Astrocyte of the spinal cord (primary cell): ENCODE results near the gene LCP2.
A peak's percentile ranks its signal among the peaks of the same experiment; 100 is the strongest.

Source experiments
- DNase-seq: peaks from one replicate; pipeline ENCODE4 v3.0.0; 2011; ENCODE audit warnings: low read depth, low spot score
- H3K4me3 ChIP-seq: 2 replicates; pipeline ENCODE4 v1.5.1; 2011; ENCODE audit warnings: low read depth, mild to moderate bottlenecking, low read length, moderate library complexity
- in situ Hi-C: cut with HindIII; loops from 2 replicates; pipeline ENCODE4 v1.10.0; 2017; ENCODE audit warnings: low sequenced_read_pairs
- TF ChIP-seq, protein P1 (sequence below): IDR thresholded peaks from 2 replicates; pipeline ENCODE4 v1.5.1; 2012; ENCODE audit warnings: low read depth, mild to moderate bottlenecking, low read length, inconsistent platforms

LCP2 gene

GRCh38 chr5:170273968-170274710, 23.4 kb downstream of the LCP2 start:
- no peak for DNase-seq
- in situ Hi-C loops = no loop called here
- TF ChIP-seq, protein P1, sequence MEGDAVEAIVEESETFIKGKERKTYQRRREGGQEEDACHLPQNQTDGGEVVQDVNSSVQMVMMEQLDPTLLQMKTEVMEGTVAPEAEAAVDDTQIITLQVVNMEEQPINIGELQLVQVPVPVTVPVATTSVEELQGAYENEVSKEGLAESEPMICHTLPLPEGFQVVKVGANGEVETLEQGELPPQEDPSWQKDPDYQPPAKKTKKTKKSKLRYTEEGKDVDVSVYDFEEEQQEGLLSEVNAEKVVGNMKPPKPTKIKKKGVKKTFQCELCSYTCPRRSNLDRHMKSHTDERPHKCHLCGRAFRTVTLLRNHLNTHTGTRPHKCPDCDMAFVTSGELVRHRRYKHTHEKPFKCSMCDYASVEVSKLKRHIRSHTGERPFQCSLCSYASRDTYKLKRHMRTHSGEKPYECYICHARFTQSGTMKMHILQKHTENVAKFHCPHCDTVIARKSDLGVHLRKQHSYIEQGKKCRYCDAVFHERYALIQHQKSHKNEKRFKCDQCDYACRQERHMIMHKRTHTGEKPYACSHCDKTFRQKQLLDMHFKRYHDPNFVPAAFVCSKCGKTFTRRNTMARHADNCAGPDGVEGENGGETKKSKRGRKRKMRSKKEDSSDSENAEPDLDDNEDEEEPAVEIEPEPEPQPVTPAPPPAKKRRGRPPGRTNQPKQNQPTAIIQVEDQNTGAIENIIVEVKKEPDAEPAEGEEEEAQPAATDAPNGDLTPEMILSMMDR = no peak
- no peak overlapping the region for H3K4me3 ChIP-seq

DNA sequence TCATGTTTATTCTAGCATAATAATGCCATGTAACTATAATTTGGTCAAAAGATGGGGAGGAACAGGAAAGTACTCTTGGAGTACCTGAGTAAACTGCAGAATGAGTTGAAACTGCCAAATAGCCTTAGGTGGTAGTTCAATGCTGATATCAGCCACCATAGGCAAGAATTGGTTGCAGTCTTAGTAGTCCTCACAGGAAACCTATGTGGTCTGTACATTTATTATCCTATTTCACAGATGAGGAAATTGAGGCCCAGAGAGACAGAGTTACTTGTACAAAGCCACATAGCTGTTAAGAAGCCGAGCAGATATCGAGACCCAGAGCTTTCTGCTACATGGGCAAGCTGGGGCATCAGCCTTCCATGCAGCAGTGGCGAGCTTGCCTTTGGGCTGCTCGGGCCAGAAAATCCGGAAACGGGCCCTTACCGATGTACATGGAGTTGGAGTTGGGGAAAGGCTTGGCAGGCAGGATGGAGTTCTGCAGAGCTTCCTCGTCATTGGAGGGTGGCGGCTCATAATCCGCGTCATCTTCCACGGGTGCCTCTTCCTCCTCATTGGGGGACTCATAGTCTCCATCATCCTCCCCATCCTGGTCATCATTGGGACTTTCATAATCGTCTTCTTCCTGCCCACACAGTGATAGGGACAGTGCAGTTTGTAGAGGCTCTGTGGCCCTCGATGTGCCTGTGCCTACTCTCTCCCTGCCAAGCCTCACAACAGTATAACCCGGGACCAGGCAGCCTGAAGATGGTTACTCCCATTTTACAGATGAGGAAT, 27.1 kb downstream of the LCP2 start:
- in situ Hi-C loops = no loop called here
- no peak for DNase-seq
- TF ChIP-seq, protein P1 = no peak
- H3K4me3 ChIP-seq = no peak overlapping the region

GRCh38 chr5:170269579-170269978, 28.0 kb downstream of the LCP2 start:
- H3K4me3 ChIP-seq = no peak overlapping the region
- TF ChIP-seq, protein P1 = no peak
- in situ Hi-C loops = no loop called here
- no peak for DNase-seq

DNA sequence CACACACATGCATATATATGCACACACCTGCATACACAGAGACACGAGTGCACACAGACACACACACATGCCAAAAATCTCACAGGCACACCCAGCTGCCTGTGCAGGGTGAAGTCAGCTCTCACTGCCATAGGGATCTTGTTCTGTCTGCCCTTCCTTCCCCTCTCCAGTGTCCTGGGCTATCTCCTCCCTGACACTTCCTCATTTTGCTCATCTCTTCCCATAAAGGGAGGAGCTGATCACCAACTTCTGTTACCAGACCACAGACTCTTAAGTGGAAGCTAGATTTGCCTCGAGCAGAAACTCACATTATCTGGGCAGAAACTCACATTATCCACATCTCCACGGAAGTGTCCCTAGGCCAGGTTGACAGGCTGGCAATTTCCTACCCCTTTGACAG, 28.7 kb downstream of the LCP2 start:
- in situ Hi-C loops = no loop called here
- no peak overlapping the region for H3K4me3 ChIP-seq
- no peak for DNase-seq
- TF ChIP-seq, protein P1 = no peak

DNA sequence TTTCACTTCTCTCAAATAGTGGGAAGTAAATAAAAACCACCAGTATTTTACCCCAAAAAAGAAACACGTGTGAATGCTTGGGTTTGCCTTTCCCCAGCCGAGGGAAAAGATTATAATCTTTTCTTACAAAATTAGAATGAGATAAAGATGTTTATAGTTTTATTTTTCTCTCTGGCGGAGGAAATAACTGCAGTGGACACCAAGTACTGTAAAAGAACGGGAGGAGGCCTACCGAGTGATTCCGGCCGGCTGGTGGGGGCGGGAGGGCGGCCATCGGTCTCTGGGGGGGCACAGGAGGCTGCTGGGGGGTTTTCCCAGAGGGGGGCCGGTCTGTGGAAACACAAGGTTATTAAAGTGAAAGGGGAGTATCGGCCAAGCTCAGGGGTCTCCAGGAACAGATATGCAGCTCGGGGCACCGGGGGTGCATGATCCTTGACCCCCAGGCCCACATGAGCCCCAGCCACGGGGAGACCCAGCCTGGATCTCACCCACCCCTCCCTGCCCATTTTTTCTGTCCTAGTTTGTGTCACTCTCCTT, 29.4 kb downstream of the LCP2 start:
- in situ Hi-C loops = no loop called here
- TF ChIP-seq, protein P1 = no peak
- DNase-seq = no peak
- no peak overlapping the region for H3K4me3 ChIP-seq

GRCh38 chr5:170267431-170268152, 30.0 kb downstream of the LCP2 start:
- TF ChIP-seq, protein P1 = peak; percentile 89
- DNase-seq = peak; percentile 69
- in situ Hi-C loops = no loop called here
- H3K4me3 ChIP-seq = no peak overlapping the region
